LNCaP clone FGC (cell line): ENCODE data around the gene SLC11A1.

Experiments used
- DNase-seq: peaks from one replicate; pipeline ENCODE4 v3.0.0-alpha.2; 2011; ENCODE audit warnings: low read depth
- H3K4me3 ChIP-seq: 2 replicates; pipeline ENCODE4 v1.5.1; 2011; ENCODE audit warnings: mild to moderate bottlenecking, low read depth, low read length, control low read depth
- CTCF ChIP-seq: IDR thresholded peaks from 2 replicates; pipeline ENCODE4 v1.5.1; 2012; ENCODE audit warnings: mild to moderate bottlenecking; ENCODE audit not compliant: control insufficient read depth, insufficient read depth; ENCODE audit errors: extremely low read depth

Gene SLC11A1

DNA sequence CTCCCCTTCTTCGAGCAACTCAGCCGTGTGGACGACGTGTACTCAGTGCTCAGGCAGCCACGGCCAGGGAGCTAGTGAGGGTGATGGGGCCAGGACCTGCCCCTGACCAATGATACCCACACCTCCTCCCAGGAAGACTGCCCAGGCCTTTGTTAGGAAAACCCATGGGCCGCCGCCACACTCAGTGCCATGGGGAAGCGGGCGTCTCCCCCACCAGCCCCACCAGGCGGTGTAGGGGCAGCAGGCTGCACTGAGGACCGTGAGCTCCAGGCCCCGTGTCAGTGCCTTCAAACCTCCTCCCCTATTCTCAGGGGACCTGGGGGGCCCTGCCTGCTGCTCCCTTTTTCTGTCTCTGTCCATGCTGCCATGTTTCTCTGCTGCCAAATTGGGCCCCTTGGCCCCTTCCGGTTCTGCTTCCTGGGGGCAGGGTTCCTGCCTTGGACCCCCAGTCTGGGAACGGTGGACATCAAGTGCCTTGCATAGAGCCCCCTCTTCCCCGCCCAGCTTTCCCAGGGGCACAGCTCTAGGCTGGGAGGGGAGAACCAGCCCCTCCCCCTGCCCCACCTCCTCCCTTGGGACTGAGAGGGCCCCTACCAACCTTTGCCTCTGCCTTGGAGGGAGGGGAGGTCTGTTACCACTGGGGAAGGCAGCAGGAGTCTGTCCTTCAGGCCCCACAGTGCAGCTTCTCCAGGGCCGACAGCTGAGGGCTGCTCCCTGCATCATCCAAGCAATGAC, 22.4 kb downstream of the SLC11A1 start:
- TF ChIP-seq CTCF: no peak
- DNase-seq: no peak
- H3K4me3 ChIP-seq: no peak overlapping the region

- no peak for TF ChIP-seq CTCF
- DNase-seq: no peak
- no peak overlapping the region for H3K4me3 ChIP-seq
Observed at GRCh38 chr2:218405086-218405745, 23.1 kb downstream of the SLC11A1 start.

GRCh38 chr2:218405746-218406208, 23.7 kb downstream of the SLC11A1 start:
- DNase-seq: no peak
- no peak for TF ChIP-seq CTCF
- H3K4me3 ChIP-seq: peak overlapping the region; percentile 40

DNA sequence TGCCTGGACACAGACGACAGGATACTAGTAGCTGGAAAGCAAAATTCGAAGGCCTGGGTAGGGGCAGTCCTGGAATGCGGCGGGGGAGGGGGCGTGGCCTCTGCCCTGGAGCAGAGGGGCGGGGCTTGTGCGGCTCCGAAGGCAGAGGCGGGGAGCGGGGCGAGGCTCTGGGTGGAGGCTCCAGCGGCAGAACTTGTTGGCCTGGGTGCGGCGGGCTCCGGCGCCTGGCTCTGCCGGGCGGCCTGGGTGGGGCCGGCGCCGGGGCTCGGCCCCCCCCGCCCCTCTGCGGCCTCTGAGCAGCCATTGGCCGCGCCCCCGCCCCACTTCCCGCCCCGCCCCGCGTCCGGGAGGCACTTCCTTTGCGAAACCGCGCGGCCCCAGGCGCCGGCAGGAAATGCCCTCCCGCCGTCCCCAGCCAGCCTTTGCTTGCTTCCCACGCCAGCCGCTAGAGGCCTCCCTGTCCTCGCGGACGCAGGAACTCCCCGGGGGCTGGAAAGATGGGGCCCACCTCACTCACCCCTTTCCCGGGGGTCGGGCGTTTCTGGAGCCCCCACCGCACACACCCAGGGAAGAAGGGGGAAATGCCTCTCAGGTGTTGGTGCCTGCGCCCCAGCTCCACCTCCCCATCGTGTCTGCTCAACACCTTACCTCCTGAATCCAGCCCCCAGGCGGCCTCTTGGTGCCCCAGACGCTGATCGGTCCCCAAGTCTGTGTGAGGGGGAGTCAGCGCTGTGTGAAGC, 24.3 kb downstream of the SLC11A1 start:
- peak; percentile 66 for DNase-seq
- peak overlapping the region; percentile 47 for H3K4me3 ChIP-seq
- peak; percentile 92 for TF ChIP-seq CTCF

DNA sequence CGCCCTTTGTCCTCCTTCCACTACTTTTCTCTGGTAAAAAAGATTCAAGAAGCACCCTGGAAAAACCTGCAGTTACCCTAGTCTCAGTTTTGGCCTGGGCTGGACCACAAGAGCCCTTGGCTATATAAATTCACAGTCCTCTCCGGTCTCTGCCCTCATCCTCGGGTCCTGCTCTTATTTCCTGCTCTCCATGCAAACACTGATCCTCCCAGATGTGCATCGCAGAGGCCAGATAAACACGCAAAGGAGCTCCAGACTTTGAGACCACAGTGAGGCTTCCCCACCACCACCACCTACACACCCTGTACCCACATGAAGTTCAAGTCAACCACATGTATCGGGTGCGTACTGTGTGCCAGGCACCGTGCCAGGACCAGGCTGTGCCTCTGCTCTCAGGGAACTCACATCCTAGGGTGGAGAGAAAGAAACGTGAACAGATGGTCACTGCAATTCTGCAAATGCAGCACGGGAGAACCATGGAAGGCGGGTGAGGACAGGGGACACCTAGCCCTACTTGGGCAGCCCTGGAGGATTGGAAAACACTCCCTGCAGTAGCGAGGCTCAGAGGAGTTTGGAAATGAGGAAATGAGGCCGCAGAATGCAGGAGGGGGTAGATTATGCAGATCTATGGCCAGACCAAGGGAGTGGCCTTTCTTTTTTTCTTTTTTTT, 25.0 kb downstream of the SLC11A1 start:
- DNase-seq: no peak
- peak overlapping the region; percentile 47 for H3K4me3 ChIP-seq
- no peak for TF ChIP-seq CTCF

DNA sequence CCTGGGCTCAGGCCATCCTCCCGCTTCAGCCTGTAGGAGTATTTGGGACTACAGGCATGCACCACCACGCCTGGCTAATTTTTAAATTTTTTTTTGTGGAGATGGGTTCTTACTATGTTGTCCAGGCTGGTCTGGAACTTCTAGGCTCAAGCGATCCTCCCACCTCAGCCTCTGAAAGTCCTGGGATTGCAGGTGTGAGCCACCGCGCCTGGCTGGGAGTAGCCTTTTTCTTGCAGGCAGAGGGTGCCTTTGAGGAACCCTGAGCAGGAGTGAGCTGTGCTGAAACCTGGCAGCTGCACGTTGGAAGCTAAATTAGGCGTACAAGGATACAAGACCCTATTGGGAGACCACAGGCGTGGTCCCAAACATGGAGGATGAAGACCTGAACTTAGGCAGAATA, 25.6 kb downstream of the SLC11A1 start:
- no peak for DNase-seq
- H3K4me3 ChIP-seq: no peak overlapping the region

More for the DNA sequence above, 25.6 kb downstream of the SLC11A1 start:
- TF ChIP-seq CTCF: no peak
